ENCODE measurements around the gene ZNF839.

Gene ZNF839

DNA sequence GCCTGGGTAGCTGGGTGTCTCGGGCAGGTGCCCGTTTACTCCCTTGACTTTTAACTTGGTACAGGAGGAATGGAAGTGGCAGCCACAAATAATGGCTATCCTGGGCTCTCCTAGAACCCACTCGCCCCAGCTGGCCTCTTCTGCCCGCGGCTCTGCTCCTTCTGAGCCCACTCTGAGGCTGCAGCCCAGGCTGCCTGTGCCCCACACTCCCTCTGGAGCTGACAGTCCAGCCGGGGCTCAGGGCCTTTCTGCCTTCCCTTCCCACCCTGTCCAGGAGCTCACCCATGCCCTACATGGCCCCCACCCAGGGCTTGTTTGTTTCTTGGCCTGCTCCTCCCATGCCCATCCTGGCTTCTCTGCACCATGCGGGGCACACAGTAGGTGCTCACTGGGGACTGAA, 15.6 kb downstream of the ZNF839 start:
- no peaks in the 10 kb centered on the region for H3K27me3 ChIP-seq (ENCODE audit: low read length)
- no peak overlapping the region for H3K9ac ChIP-seq (ENCODE audit: low read length)
- no peaks in the 10 kb centered on the region for H3K9me3 ChIP-seq (ENCODE audit: insufficient read depth, low read length)
- H3K4me2 ChIP-seq (ENCODE audit: low read depth, low read length, poor library complexity, severe bottlenecking): no peak overlapping the region
- H3K4me3 ChIP-seq (ENCODE audit: insufficient read depth, low read length, poor library complexity, severe bottlenecking): no peak overlapping the region
- H3K27ac ChIP-seq (ENCODE audit: low read depth, low read length): no peak overlapping the region
- H3K36me3 ChIP-seq (ENCODE audit: low read length): no peaks in the 10 kb centered on the region
- TF ChIP-seq, protein P1, sequence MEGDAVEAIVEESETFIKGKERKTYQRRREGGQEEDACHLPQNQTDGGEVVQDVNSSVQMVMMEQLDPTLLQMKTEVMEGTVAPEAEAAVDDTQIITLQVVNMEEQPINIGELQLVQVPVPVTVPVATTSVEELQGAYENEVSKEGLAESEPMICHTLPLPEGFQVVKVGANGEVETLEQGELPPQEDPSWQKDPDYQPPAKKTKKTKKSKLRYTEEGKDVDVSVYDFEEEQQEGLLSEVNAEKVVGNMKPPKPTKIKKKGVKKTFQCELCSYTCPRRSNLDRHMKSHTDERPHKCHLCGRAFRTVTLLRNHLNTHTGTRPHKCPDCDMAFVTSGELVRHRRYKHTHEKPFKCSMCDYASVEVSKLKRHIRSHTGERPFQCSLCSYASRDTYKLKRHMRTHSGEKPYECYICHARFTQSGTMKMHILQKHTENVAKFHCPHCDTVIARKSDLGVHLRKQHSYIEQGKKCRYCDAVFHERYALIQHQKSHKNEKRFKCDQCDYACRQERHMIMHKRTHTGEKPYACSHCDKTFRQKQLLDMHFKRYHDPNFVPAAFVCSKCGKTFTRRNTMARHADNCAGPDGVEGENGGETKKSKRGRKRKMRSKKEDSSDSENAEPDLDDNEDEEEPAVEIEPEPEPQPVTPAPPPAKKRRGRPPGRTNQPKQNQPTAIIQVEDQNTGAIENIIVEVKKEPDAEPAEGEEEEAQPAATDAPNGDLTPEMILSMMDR (IDR thresholded peaks at IDR 0.05; ENCODE audit: insufficient read depth, low read length, poor library complexity, severe bottlenecking): no peak
- no peak for TF ChIP-seq EZH2phosphoT487 (conservative IDR thresholded peaks at IDR 0.05; ENCODE audit: low read length)
- no peak overlapping the region for H2AFZ ChIP-seq (ENCODE audit: low read depth, low read length, severe bottlenecking)
- no peaks in the 10 kb centered on the region for H3F3A ChIP-seq (ENCODE audit: insufficient read depth)
- no peaks in the 10 kb centered on the region for H4K20me1 ChIP-seq (ENCODE audit: low read depth, low read length)
- no peaks in the 10 kb centered on the region for H3K9me2 ChIP-seq (replicated peaks; ENCODE audit: insufficient read depth, low read length)
- H3K79me2 ChIP-seq (ENCODE audit: insufficient read depth, low read length): no peaks in the 10 kb centered on the region

DNA sequence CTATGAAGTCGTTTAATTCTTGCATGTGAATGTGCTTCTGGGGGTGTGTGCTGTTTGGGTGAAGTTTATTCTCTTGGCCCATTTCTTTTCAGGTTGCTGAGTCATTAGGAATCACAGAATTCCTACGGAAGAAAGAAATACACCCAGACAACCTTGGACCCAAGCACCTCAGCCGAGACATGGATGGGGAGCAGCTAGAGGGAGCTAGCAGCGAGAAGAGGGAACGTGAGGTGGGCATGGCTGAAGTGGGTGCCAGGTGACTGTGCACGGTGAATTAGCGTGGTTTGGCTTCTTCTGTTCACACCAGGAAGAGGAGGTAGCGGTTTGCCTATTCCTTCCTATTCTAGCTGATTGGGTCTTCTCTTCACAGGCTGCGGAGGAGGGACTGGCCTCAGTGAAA, 19.2 kb downstream of the ZNF839 start:
- no peak overlapping the region for H3K4me2 ChIP-seq (ENCODE audit: low read depth, low read length, poor library complexity, severe bottlenecking)
- H4K20me1 ChIP-seq (ENCODE audit: low read depth, low read length): no peaks in the 10 kb centered on the region
- H3K4me3 ChIP-seq (ENCODE audit: insufficient read depth, low read length, poor library complexity, severe bottlenecking): no peak overlapping the region
- no peaks in the 10 kb centered on the region for H3F3A ChIP-seq (ENCODE audit: insufficient read depth)
- no peaks in the 10 kb centered on the region for H3K9me3 ChIP-seq (ENCODE audit: insufficient read depth, low read length)
- H3K9me2 ChIP-seq (replicated peaks; ENCODE audit: insufficient read depth, low read length): no peaks in the 10 kb centered on the region
- no peak overlapping the region for H2AFZ ChIP-seq (ENCODE audit: low read depth, low read length, severe bottlenecking)
- TF ChIP-seq, protein P1 (IDR thresholded peaks at IDR 0.05; ENCODE audit: insufficient read depth, low read length, poor library complexity, severe bottlenecking): no peak
- no peak for TF ChIP-seq EZH2phosphoT487 (conservative IDR thresholded peaks at IDR 0.05; ENCODE audit: low read length)
- H3K9ac ChIP-seq (ENCODE audit: low read length): no peak overlapping the region
- H3K27ac ChIP-seq (ENCODE audit: low read depth, low read length): no peak overlapping the region
- no peaks in the 10 kb centered on the region for H3K36me3 ChIP-seq (ENCODE audit: low read length)
- H3K79me2 ChIP-seq (ENCODE audit: insufficient read depth, low read length): no peaks in the 10 kb centered on the region
- no peaks in the 10 kb centered on the region for H3K27me3 ChIP-seq (ENCODE audit: low read length)

DNA sequence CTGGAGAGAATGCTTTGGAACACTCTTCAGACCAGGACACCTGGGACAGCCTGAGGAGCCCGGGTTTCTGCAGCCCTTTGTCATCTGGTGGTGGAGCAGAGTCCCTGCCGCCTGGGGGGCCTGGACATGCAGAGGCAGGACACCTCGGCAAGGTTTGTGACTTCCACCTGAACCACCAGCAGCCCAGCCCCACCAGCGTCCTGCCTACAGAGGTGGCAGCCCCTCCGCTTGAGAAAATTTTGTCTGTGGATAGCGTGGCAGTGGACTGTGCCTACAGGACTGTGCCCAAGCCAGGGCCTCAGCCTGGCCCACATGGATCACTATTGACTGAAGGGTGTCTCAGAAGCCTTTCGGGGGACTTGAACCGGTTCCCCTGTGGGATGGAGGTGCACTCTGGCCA, 22.0 kb downstream of the ZNF839 start:
- Histone ChIP-seq H2AFZ (ENCODE audit: low read depth, low read length, severe bottlenecking) (no peak overlapping the region), H3K9ac (ENCODE audit: low read length) (no peak overlapping the region), H3K79me2 (ENCODE audit: insufficient read depth, low read length) (no peaks in the 10 kb centered on the region), H4K20me1 (ENCODE audit: low read depth, low read length) (no peaks in the 10 kb centered on the region), H3K9me3 (ENCODE audit: insufficient read depth, low read length) (no peaks in the 10 kb centered on the region), H3K36me3 (ENCODE audit: low read length) (no peaks in the 10 kb centered on the region), H3K4me3 (ENCODE audit: insufficient read depth, low read length, poor library complexity, severe bottlenecking) (no peak overlapping the region), H3K4me2 (ENCODE audit: low read depth, low read length, poor library complexity, severe bottlenecking) (no peak overlapping the region), H3K27me3 (ENCODE audit: low read length) (no peaks in the 10 kb centered on the region), H3K27ac (ENCODE audit: low read depth, low read length) (no peak overlapping the region), H3K9me2 (replicated peaks; ENCODE audit: insufficient read depth, low read length) (no peaks in the 10 kb centered on the region), H3F3A (ENCODE audit: insufficient read depth) (no peaks in the 10 kb centered on the region)
- TF ChIP-seq, protein P1 (IDR thresholded peaks at IDR 0.05; ENCODE audit: insufficient read depth, low read length, poor library complexity, severe bottlenecking): no peak
- TF ChIP-seq EZH2phosphoT487 (conservative IDR thresholded peaks at IDR 0.05; ENCODE audit: low read length): no peak
